ENCODE data around the gene CDC20B.
A peak's percentile ranks its signal among the peaks of the same experiment; 100 is the strongest.

The CDC20B gene, protein sequence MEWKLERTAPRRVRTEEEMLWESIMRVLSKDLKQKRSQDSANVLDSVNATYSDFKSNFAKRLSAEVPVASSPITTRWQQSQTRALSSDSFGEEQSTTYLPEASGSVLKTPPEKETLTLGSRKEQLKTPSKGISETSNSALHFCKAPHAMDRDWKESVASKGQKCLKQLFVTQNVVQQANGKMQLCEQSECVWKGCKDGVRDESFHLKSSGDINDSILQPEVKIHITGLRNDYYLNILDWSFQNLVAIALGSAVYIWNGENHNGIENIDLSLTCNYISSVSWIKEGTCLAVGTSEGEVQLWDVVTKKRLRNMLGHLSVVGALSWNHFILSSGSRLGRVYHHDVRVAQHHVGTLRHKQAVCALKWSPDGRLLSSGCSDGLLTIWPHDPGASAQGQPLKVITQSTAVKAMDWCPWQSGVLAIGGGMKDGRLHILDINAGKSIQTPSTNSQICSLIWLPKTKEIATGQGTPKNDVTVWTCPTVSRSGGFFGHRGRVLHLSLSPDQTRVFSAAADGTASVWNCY

DNA sequence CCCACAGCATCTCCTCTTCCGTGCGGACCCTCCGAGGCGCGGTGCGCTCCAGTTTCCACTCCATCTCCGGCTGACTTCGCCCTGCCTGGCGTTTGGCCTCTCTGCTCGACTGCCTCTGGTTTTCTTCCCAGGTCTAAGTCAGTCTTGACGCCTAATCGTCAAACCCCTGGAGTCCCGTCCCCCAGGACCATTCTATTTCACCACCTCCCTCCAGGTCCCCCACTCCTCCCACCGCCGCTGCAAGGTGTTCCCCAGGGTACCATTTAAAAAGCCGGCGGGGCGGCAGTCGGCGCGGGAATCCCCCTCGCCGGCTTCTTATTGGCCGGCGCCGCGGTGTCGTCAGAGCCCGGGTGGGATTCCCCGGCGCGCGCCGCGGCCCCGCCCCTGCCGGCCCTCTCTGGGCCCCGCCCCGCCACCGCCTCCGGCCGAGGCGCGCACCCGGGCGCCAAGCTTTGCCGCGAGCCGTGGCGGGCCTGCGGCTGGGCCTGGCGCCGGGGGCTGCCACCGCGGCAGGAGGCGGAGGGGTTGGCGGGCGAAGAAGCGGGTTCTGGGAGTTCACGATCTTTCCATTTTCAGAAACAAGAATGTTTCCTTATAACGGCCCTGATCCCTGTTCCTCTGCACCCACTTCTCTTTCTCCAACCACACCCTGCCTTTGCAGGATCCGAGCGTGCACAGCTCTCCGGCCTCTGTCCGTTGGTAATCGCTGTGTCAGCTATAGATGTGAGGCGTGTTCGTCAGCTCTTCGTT is at the start of gene CDC20B:
Gene CDC20B, minus strand, starts transcription at position 241 of the 750 bp plus-strand sequence. Its CDS starts 177 bp downstream, at position 64.
- peak; percentile 54 for DNase-seq (ENCODE audit: low read depth)
- no peak for TF ChIP-seq CTCF (conservative IDR thresholded peaks at IDR 0.05; ENCODE audit: control insufficient read depth, insufficient read depth, low read depth, low read length)
- H3K4me3 ChIP-seq (ENCODE audit: control insufficient read depth, low read depth, low read length) = peak within 1 kb of the TSS; percentile 55

DNA sequence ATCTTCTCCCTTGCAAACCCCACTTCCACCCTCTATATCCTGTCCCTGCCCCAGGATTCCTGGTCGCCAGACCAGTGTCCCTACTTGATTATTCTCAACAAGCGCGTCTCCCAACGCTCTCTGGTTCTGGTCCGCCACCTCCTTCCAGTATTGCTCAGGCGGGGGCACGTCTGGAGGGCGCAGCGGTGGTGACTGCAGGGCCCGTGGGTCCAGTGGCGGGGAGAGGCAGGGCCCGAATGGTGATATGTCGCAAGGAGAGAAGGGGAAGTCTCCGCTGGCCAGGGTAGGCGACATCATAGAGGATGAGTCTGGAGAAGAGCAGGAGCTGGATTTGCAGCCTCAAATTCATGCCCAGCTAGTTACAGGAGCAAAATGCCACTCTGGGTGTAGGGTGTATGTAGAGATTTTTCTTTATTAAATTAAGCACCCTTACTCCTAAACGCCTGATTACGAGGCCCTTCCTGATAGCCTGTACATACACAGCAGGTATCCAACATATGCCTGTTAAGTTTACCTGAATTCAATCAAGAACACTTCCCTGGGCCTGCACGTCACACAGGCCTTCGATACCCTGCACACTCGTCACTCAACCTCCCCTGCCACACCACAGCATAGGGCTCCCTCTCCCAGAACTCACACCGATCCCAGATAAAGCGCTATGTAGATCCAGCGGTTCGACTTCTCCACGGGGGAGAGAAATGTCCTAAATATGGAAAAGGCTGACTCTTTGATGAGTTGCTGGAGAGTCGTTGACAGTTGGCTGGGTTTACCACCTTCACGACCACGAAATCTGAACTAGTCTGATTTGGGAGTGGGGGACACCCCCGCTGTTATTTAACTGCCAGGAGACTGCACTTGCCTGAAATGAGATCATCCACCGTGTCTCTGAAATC is 49.4 kb upstream of the CDC20B start:
- DNase-seq (ENCODE audit: low read depth) = no peak
- no peak overlapping the region for H3K4me3 ChIP-seq (ENCODE audit: control insufficient read depth, low read depth, low read length)
- no peak for TF ChIP-seq CTCF (conservative IDR thresholded peaks at IDR 0.05; ENCODE audit: control insufficient read depth, insufficient read depth, low read depth, low read length)

DNA sequence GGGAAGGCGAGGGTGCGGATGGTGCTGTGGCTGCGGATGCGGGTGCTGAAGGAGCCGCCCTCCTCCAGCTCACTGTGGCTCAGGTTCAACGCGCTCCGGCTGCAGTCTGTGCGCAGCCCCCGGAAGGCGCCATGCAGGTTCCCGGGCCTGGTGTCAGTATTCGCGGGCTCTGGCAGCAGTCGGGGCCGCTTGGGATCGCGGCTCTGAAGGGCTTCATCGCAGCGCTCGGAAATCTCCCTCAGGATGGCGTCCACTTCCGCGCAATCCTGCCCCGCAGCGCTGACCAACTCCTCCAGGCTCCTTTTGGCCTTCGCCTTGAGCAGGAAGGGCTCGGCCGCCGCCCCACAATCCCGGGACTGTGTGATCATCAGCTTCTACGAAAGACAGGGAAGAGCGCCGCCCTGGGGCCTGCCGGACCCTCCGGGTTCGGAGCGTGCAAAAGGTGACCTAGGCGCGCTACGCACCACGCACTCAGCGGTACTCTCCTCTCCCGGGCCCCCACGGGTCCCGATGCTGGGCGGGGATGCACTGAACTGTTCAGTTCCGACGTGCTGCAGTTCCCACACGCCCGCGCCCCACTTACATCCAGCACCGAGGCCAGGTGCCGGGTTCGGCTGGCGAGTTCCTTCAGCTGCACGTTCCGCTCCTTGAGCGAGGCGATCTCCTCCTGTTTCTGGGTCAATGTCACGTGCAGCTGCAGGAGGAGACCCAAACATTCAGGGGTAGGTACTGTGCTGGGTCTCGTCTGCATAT is 47.6 kb upstream of the CDC20B start:
- peak overlapping the region; percentile 36 for H3K4me3 ChIP-seq (ENCODE audit: control insufficient read depth, low read depth, low read length)
- DNase-seq (ENCODE audit: low read depth) = peak; percentile 26
- TF ChIP-seq CTCF (conservative IDR thresholded peaks at IDR 0.05; ENCODE audit: control insufficient read depth, insufficient read depth, low read depth, low read length) = no peak

GRCh38 chr5:55219770-55220169 is 46.8 kb upstream of the CDC20B start:
- DNase-seq (ENCODE audit: low read depth) = no peak
- TF ChIP-seq CTCF (conservative IDR thresholded peaks at IDR 0.05; ENCODE audit: control insufficient read depth, insufficient read depth, low read depth, low read length) = no peak
- no peak overlapping the region for H3K4me3 ChIP-seq (ENCODE audit: control insufficient read depth, low read depth, low read length)

DNA sequence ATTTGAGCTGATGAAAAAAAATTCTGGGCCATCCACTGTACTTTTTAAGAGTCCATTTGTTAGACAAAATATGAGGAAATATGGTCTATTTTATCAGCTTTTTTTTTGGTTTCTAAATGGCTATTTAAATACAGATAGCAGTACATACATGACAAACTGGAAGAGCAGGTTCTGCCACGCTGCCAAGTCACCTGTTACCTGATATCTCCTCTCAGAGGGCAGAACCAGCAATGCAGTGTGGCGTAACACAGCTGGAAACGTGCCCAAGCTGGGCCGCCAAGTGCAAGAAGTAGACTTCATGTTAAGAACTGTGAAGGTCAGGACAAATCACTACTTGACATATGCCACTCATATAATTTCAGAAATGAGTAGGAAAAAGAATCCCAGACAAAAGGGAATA is 46.0 kb upstream of the CDC20B start:
- no peak for DNase-seq (ENCODE audit: low read depth)
- H3K4me3 ChIP-seq (ENCODE audit: control insufficient read depth, low read depth, low read length) = no peak overlapping the region
- no peak for TF ChIP-seq CTCF (conservative IDR thresholded peaks at IDR 0.05; ENCODE audit: control insufficient read depth, insufficient read depth, low read depth, low read length)
